ENCODE data around the gene RALGPS1.

The RALGPS1 gene

DNA sequence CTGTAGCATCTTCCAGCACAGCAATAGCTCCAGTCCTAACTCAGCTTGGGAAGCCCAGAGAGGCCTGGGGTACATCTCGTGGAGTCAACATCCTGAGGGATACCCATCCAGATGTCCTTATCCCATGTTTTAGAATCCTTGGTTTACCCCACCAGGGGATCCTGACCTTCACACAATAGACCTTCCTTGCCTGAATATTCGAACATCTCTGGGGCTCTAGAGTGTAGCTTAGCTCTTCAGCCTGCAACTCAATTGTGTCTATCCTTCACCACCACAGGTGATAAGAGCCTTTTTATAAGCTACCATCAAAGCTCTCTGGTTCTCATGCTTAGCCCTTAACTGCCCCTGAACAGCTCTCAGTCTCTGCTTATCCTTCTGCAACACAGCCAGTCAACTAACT is 7.5 kb upstream of the RALGPS1 start:
- no peak for DNase-seq

DNA sequence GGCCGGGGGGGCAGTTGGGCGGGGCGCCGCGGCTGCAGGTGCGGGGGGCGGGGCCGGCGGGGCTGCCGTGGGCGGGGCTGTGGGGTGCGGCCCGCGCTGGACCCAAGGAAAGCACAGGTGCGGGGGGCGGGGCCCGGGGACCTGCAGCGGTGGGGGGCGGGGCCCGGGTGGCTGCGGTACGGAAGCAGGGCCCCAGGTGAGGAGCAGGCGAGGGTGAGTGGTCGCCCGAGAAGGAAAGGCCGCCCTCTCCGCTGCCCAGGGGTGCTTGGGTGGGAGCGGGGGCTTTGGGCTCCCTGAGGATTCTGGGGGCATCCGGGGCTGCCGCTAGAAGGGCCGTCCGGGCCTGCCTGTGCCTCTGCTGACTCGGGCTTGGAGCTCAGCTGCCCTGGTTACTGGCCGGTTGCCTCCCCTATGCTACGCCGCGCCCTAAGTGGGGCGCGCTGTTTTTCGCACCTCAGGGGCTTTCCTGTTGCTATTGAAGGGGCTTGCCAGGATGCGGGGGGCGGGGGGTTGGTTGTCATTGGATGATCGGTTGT is 767 bp downstream of the RALGPS1 start:
- DNase-seq, result no peak

DNA sequence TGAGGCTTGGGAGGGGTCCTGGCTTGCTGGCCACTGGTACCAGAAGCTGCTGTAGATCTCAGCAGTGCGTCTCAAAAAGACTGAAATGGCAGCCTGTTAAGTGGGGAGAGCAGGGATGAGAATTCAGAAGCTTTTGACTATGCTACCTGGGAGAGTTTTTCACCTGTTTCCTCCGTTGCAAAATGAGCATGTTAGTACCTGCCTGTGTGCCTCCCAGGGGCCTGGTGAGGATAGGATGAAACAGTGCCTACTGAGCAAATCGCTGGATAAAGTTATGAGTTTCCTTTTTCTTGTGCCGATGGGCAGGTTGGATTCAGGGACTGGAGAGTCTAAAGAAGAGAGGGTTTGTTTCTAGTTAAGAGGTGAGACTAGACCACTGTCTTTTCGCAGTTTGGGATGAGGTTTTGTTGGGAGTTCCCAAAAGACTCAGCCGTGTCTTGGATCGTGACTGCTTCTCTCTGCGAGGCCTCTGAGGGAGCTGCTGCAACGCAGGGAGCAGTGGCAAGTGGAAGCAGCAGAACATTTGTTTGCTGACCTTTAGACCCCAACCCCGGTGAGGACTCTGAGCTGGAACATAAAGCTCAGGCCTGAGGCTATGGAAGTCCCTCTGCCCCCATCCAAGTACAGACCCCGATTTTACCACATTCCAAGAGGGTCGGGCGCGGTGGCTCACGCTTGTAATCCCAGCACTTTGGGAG is 1.4 kb downstream of the RALGPS1 start:
- DNase-seq, result no peak

DNA sequence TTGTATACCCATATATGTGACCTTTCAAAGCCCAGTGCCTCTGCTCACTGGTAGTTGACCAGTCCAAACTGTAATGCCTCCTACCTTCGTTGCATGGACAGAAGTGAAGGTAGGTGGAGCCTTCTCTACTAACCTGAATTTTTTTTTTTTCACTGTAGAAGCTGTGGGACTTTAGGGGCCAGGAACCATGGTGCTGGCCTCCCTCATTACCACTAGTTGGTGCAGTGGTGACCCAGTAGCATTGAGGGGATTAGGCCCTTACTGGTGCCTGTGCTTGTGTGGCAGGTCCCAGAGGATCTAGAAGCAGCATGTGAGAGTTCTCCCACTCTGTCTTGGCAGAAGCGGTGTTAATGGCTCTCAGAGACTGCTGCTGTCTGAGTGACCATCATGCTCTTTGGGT is 2.3 kb downstream of the RALGPS1 start:
- no peak for DNase-seq

DNA sequence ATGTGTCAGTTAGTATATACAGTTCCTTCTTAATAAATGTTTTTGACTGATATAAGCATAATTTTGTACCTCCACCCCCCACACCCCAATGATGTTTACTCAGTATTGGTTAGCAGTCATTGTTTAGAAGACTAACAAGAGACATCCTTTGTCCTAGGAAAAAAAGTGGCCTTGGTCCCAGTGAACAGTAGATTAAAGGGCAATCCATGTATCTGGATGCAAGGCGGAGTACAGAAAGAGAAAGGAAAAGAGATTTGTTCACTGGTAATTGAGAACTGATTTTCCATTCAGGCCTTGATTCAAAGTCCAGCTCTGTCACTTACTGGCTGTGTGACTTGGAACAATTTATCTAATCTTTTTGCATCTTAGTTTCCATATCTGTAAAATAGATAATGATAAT is 4.6 kb downstream of the RALGPS1 start:
- DNase-seq, result no peak

DNA sequence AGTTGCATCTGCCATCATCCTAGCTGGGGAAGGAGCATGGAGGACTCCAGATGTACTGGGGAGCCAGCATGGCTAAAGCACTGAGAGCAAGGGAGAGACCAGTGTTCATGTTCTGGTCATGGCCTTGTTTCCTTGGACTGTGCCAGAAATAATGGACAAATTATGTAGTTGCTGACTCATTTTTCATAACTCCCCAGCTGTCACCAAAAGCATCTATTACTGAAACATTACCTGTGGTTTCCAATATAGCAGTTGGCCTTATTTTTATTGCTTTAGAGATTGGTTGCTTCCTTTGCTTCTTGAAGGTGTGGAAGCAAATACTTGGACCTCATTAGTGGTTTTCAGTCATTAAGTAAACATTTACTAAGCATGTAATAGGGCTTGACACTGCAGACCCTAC is 11.3 kb downstream of the RALGPS1 start:
- DNase-seq, result no peak

DNA sequence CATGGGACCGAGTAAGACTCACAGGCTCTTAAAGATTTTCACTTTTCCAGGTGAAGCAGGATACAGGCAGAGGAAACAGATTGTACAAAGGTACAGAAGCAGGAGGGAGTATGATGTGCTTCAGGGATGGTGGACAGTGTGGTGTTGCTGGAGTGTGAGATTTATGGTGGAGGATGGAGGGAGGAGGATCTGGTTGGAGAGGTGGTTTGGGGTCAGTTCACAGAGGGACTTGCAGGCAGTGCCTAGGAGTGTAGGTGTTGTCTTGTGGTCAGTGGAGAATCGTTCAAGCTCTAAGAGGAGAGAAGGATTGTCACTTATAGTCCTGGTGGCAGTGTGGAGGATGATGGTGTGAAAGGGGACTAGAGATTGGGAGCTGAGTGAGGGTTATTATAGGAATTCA is 11.8 kb downstream of the RALGPS1 start:
- DNase-seq, result no peak

DNA sequence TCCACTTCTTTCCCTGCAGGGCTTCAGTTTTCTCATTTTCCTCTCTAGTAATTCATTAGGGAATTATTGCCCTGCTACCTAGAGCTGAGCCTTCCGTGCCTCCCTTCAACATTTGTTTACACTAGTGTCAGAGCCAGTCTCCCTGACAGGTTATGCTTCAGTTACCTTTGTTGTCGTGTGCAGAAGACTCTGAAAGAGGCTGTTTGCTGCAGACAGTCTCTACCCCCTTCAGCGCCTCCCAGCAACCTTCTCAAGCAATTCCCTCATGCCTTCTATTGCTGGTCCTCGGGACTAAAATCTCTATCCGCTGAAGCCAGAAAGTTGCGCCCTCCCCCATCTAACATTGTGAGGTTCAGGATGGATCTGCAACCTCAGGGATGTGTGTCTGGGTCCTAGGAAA is 12.8 kb downstream of the RALGPS1 start:
- DNase-seq, result no peak

DNA sequence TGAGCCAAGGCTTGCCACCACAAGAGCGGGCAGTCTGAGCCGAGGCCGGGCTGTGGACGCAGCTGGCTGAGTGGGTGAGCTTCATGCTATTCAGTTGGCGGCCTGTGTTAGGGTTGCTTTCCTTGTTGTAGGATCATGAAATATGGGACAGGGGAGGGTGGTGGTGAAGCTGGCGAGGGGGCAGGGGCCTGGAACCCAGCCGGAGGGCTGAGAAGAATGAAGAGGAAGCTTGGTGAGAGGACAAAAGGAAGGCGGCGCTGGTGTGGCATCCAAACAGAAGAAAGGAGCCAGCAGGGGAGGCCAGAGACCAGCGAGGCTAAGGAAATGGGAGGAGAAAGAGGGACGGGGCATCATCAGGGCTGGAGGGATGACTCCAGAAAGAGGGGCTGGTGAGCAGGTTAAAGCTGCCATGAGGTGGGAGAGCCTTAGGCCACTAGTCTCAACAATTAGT is 18.3 kb downstream of the RALGPS1 start:
- no peak for DNase-seq

DNA sequence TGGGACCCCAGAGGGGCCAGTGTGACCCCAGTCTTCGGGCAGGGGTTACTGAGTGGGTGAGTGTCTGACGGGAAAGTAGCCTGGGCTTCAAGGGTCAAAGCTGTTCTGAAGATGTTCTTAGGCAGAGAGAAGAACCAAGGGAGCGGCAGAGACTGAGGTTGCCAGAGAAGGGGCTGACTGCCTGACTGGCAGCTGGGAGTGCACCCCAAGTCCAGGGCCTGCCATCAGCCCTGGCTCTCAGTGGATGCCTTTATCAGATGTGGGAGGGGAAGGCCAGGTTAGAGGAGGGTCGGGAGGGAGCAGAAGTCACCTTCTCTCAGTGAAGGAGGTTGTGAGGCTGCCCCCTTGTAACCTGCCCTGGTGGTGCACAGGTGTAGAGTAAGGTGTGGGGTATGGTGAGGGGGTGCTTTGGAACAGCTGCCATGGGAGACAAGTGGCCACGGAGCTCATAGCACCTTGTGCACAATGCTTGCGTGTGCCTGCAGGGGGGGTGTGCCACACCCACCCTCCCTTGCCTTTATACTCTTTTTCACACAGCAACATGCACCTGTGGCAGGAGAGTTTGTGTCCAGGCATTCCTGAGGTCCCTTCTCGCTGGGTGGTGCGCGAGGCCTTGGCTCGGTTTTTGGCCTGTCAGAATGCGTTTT is 18.9 kb downstream of the RALGPS1 start:
- no peak for DNase-seq

DNA sequence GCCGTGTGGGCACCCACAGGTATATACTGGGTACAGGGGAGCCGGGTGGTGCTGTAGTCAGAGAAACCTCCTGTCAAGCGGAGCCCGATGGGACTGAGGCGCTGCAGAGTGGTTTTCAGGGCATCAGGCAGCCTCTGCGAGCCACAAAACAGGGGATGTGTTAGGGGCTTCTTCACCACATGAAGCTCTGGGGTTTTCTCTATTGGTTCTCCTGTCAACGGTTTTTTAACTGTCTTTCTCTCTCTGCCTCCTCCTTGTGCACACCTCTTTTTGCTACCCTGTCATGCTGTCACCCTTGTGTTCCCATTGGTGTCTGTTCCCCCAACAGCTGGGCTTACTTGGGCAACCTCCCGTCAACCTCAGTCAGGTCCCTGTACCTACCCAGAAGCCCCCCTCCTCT is 19.9 kb downstream of the RALGPS1 start:
- no peak for DNase-seq

DNA sequence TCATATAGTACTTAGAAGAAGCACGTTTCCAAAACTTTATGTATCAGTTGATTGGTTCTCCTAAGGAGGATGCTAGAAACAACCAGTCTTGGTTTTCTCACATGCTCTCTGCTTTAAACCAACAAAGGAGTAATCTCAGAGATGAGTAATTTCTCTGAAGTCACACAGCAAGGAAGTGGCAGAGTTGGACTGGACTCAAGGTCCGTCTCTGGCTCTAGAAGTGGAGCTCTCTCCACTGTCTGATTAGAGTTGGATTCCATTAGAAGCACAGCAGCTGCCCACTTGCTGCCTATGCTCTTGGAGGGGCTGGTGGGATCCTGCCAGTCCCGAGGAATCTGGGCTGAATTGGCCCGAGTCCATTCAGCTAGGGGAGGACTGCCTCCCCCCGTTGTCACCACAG is 21.0 kb downstream of the RALGPS1 start:
- peak; percentile 11 for DNase-seq

DNA sequence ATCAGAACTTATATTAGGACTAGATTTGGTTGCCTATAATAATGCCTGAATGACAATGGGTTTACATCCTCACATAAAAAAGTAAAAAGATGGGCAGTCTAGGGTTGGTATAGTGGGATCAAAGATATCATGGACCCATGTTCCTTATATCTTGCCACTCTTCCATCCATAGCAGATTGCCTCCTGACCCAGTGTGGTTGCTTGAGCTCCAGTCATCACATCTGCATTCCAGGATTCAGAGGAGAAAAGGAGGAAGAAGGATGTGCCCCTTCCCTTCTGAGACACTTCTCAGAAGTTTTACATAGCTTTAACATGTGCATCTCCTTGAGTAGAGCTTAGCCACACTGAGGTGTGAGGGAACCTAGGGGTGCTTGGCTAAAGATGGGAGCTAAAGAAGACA is 22.9 kb downstream of the RALGPS1 start:
- no peak for DNase-seq

DNA sequence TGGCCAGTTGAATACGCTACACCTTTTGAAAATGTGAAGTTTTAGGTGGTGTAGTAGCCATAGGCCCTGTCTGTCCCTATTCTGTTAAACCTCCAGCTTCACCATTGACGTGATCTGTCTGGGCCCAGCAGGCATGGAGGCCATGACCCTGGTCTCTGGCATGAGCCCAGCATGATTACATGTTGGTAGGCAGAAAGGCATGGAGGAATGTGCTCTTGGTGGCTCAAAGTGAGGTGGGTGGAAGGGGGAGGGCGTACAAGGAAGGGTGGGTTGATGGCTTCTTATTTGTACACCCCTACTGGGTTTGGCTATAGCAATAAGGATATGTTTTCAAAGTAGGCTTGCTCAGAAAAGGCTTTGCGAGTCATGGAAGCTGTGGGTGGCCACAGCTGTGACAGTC is 23.7 kb downstream of the RALGPS1 start:
- DNase-seq, result no peak

DNA sequence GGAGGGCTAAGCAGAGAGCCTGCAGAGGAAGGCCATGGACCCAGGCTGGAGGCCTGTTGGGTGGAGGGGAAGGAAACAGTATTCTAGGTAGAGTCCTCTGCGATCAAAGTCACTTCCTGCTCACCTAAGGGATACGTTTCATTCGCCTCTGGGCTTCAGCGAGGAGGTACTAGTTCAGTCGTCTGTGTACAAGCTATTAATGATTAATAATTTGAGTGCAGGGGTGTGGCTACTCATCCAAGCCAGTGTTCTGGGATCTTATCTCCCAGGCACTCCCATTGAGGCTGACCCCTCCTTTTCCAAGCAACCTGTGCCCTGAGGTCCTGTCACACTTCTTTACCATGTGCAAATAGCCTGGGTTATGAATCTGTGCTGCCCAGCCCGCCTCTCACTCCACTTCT is 25.2 kb downstream of the RALGPS1 start:
- DNase-seq, result no peak

DNA sequence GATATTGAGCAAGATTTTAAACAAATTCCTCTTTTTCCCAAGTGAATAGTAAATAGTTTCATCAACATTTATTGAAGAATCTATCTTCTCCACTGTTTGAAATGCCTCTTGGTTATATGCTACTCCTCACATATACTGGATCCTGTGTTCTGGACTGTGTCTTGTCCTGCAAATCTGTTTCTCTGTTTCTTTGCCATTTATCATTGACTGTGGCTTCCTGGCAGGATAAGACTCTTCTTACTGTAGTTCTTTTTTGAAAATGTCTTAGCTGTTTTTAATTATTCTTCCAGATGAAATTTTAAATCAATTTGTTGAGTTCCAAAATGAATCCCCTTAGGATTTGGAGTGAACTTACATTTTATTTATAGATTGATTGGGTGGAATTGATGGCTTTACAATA is 27.8 kb downstream of the RALGPS1 start:
- DNase-seq, result no peak

DNA sequence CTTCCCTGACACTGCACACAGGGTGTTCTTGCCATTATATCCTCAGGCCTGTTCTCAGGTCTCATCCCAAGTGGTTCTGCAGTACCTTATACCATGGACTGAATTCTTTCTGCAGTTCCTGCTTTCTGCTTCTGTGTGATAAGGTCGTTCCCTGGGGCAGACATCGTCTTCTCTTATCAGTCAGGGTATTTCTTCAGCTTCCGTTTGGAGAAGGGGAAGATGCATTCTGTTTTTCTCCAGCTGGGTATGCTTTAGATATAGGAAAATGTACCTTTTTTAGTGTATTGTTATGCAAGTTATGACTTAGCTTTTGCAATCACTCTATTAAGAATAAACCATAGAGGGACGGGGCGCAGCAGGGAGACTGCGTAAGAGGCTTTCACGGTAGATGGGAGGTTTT is 31.1 kb downstream of the RALGPS1 start:
- no peak for DNase-seq

DNA sequence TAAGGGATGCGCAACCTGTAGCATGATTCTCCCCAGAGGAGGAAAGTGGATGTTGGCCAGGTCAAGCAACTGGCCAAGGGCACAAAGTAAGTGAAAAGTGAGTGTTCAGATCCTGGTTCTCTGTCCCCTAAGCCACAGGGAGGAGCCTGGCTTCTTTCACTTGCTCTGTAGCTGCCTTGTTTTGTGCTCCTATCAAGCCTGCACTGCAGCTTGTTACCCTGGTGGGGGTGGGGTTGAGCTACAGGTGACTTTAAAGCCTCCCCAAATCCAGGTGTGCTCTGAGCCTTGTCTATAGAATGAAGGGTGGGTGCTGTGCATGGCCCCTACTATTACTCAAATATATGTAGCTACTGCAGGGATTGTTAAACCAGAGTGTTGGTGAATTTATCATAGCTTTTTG is 32.9 kb downstream of the RALGPS1 start:
- DNase-seq, result no peak

DNA sequence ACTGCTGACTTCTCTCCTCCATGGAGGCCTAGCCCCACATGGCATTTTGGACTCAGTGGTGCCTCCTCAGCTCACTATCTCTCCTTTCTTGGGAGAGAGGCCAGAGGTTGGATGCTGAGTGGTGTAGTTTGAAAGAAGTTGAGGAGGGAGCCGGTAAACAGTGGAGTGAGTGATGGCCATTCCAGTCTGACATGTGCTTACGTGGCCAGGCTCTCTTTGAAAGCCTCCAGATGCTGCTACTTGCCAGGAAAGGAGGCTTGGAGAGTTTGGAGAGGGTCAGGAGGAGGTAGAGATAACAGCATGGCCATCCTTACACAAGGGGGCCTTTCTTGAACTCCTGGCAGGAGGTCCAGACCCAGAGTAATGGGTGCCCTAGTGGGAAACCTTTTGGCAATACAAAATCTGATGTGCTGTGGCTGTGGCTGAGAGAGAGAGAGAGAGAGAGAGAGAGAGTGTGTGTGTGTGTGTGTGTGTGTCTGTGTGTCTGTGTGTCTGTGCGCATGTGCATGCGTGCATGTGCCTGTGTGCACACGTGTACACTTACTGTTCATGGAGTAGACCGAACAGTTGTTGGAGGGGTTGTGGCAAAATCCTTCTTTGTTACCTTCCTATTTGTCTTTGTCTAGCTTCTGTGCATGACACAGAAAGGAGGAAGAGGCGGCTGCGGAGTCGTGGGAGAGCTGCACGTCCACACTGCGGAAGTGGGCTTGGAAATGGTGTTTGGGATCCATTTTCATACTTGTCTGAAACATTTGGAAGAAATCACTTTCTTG is 37.8 kb downstream of the RALGPS1 start:
- DNase-seq, result peak; percentile 41

DNA sequence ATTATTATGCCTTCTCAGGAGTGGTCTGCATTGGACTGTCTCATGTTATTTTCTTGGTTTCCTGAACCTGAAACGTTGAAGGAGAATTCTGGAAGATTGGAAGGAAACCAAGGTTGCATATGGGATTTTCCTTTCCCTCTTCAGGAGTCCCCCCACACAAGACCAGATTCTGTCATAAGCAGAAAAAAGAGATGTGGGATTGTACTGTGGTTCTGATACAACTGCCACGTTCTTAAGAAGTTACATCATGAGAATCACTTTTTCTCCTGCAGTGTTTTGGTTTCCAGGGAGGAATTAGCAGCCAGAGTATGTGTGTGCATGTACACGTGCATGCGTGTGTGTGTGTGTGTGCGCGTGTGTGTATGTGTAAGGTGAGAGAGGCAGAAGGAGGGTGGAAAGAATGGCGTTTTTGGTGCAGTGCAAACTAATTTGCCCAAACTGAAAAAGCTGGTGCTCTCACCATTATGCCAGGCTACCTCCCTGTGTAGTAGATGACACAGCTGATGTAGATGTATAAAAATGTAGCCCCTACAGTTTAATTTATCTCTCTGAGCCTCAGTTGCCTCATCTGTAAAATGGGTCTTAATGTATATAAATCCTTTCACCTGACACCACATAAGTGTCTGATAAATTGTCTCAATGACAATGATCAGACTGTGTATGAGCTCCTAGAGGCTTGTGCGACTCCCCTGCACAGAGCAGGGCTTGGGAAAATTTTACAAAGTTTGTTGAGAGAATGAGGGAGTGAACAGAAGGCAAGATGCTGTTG is 38.6 kb downstream of the RALGPS1 start:
- peak; percentile 76 for DNase-seq

DNA sequence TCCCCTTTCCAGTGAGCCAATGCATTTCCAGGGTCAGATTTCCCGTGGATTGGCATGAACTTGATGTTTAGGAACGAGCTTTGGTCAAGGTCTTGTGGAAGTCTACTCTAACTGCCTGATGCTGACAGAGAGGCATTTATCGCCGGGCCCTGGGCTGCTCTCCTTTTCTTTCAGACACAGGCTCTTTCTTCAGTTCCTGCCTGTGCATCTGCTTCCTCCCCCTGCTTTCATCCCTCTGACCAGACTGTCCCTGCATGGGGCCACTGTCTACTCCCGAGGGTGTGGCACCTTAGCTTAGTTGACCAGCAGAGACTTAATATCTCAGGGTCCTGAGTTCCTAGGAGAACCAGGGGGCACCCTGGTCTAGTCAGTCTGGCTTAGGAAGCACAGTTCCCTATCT is 41.2 kb downstream of the RALGPS1 start:
- no peak for DNase-seq

DNA sequence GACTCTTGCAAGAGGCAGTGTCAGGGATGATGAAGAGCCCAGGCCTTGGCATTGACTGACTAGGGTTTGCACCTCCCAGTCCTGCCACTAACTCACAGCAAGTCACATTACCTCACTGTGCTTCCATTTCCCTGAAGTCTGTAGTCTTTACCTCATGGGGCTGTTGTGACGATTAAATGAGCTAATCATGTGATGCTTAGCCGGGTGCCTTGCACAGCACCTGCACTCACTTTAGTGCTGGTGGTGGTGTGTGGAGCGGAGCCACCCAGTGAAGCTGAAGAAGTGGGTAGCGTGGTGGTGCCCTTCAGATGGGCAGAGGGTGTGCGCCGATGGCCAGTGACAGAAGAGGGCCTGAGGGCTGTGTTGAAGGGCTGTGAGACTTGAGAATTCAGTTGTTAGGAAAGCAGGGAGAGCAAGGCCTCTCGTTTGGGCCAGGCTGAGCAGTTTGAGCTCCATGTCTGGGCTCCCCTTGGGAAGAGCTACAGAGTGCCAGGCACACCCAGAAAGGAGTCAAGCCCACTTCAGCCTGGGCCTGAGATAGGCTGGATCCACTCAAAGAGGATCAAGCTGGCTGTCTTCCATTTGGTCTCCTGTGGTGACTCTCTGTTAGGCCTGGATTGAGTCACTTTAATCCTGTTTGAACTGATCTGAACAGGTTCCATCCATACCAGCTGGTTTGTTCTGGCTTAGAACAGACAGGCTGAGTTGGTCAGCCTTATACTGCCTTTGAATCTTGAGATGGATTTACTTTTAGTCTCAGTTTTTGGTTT is 42.5 kb downstream of the RALGPS1 start:
- DNase-seq, result peak; percentile 75

Measured in fibroblast of skin of back (primary cell).